Stimulated activated naive CD8-positive, alpha-beta T cell treated with anti-CD3 and anti-CD28 coated beads, Interleukin-15, amount 100 ng/mL, for 72 hours (primary cell): ENCODE results near the gene RNF32.

Experiments
- ATAC-seq: fragments of 150-1000 bp; cut with Tn5 transposase; 2 replicates; pipeline ENCODE4 v1.10.0; 2021; ENCODE audit warnings: mild to moderate bottlenecking, moderate library complexity
- DNase-seq, 2 donors: peaks; one replicate each; pipeline ENCODE4 v3.0.0; 2021 to 2022
- H3K27ac Mint-ChIP-seq, 2 donors: one replicate each; pipeline ENCODE4 v1.8.0; 2022; ENCODE audit warnings: mild to moderate bottlenecking in 2 of 2, mixed read lengths in 2 of 2, moderate library complexity in 2 of 2
- H3K27me3 Mint-ChIP-seq: one replicate; pipeline ENCODE4 v1.8.0; 2022; ENCODE audit warnings: mixed read lengths
- H3K4me1 Mint-ChIP-seq: one replicate; pipeline ENCODE4 v1.8.0; 2022; ENCODE audit warnings: mild to moderate bottlenecking, mixed read lengths
- H3K4me3 Mint-ChIP-seq, 2 donors: one replicate each; pipeline ENCODE4 v1.8.0; 2022; ENCODE audit warnings: mild to moderate bottlenecking in 2 of 2, mixed read lengths in 2 of 2, moderate library complexity in 1 of 2
- H3K9me3 Mint-ChIP-seq, 2 donors: one replicate each; pipeline ENCODE4 v1.8.0; 2022; ENCODE audit warnings: mixed read lengths in 2 of 2

The RNF32 gene

DNA sequence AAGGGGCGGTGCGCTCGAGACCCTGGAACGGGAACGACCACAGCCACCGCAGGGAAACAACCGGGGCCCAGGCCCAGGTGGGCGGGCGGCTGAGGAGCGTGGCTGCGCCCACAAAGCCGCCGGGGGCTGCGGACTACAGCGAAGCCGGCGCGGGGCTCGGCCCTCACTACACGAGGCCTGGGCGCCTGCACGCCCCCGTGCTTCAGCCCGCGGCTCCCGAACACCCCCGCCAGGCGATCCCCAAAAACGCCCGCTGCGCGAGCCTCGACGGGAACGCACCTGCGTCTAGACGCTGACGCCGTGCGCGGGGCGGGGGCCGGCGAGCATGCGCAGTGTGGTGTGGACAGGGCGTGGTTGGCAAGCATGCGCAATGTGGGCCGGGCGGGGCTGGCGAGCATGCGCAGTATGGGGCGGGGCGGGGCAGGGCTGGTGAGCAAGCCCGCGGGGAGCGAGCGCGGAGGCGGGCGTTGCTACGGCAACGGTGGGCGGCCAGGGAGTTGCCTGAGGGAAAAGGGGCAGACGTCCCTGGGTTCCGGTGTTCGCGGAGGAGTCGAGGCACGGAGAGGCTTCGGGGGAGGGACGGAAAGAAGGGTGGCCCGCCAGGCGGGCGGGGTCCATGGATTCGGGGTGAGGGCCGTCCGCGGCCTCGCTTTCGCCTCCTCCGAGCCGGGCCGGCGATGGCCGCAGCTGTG lies at the start of gene RNF32:
RNF32 (plus strand) TSS at position 518 of the 692 bp plus-strand sequence. CDS start 3,104 bp downstream, outside the sequence.
- Mint-ChIP-seq H3K27me3 (peaks cover 34% of the 10 kb centered on the region), H3K9me3 (peaks cover 7 to 15% of the 10 kb centered on the region in 2 donors), H3K4me3 (peak within 1 kb of the TSS; percentile 87 to 93), H3K4me1 (peaks cover 18% of the 10 kb centered on the region), H3K27ac (peak within 1 kb of the TSS; percentile 85 to 89)
- peak; percentile 97 to 98 for DNase-seq
- peak; percentile 89 for ATAC-seq

DNA sequence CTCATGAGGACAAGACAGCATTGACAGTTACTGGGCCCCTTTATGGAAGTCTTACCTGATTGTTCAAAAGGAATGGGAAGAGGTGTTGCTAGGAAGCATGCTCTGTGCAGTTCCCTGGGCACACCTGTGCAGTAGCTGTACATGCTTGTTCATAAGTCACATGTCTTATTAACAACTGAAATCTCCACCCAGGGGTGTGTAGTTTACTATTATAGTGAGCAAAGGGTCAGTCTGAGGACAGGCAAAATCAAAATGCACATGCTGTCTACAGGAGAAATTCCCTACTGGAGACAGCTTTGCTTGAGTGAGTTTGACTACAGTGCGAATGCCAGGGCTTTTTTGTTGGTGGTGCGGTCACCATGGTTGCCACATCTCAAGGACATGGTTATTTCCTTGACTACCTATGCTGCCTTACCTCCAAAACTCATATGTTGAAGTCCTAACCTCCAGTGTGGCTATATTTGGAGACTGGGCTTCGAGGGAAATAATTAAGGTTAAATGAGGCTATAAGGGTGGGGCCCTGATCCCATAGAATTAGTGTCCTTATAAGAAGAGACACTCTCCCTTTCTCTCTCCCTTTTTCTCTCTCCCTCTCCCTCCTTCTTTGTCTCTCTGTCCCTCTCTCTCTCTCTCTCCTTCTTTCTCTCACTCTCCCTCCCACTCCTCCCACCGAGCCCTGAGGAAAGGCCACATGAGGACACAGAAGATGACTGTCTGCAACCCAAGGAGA lies 48.3 kb upstream of the RNF32 start:
- no peak for ATAC-seq
- Mint-ChIP-seq H3K4me3 (no peak overlapping the region), H3K27ac (no peak overlapping the region), H3K4me1 (no peaks in the 10 kb centered on the region), H3K9me3 (peaks cover 12 to 16% of the 10 kb centered on the region in 2 donors), H3K27me3 (peaks cover 7% of the 10 kb centered on the region)
- no peak for DNase-seq

DNA sequence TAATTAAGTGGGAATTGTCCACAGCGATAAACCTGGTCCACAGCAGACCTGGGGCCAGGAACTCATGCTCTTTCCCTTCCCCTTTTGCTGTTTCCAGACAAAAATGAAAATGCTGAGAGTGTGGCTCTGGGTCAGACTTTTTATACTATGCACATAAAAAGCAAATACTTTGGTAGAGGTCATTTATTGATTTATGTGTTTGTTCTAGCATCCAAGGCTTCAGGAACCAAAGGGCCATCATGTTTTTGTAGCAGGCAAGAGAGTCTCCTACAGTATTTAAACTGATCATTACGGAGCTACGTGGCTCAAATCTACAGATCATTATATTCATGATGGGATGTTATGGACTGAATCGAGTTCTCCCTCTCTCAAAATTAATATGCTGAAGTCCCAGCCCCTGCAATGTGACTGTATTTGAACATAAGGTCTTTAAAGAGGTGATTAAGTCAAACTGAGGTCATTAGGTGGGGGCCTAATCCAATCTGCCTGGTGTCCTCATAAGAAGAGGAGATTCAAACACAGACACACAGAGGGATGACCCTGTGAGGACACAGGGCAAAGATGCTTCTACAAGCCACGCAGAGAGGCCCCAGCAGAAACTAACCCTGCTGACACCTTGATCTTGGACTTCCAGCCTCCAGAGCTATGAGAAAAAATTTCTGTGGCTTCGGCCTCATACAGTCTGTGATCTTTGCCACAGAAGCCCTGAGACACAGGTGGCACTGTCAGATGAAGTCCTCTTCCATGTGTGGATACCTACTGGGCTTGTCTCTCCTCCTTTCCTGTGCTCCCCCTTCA lies 46.1 kb upstream of the RNF32 start:
- Mint-ChIP-seq H3K4me1 (no peaks in the 10 kb centered on the region), H3K4me3 (no peak overlapping the region), H3K27me3 (peaks cover 7% of the 10 kb centered on the region), H3K27ac (no peak overlapping the region), H3K9me3 (peaks cover 11 to 14% of the 10 kb centered on the region in 2 donors)
- no peak for ATAC-seq
- DNase-seq, result no peak

DNA sequence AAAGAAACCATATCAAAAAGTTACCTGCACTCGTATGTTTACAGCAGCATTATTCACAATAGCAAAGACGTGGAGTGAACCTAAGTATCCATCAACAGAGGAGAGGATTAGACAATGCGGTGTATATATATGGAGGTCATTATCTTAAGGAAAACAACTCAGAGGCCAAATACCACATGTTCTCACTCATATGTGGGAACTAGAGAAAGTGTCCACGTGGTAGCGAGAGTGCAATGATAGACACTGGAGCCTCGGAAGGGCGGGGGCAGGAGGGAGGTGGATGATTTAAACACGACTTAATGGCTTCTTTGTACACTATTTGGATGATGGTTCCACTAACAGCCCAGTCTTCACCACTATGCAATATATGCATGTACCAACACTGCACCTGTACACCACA lies 40.1 kb upstream of the RNF32 start:
- Mint-ChIP-seq H3K4me1 (no peaks in the 10 kb centered on the region), H3K4me3 (no peak overlapping the region), H3K9me3 (no peaks in the 10 kb centered on the region), H3K27ac (no peak overlapping the region), H3K27me3 (peaks cover 27% of the 10 kb centered on the region)
- ATAC-seq (no peak), DNase-seq (no peak)

DNA sequence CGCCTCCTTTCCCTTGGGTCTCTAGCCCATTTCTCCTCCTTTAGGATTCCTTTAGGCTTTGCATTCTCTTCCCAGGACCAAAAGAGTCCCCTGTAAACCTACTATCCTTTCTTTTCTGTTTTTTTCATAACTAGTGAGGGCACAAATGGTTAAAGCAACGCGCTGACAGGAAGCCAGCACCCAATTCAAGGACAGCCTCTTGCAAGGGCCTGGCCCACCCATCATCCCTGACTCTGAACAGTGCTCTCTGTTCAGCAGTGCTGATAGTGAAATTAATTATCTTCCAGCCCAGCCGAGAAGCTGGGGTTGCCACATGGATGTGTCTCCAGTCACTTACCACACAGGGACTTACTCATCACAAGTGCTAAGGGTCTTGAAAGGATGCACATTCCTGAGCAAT lies 38.3 kb upstream of the RNF32 start:
- DNase-seq (no peak), ATAC-seq (no peak)
- no peaks in the 10 kb centered on the region for H3K4me1 Mint-ChIP-seq
- H3K4me3 Mint-ChIP-seq, result no peak overlapping the region
- H3K9me3 Mint-ChIP-seq, result no peaks in the 10 kb centered on the region
- H3K27ac Mint-ChIP-seq, result peak overlapping the region in 1 of 2 donors; percentile 5
- peaks cover 32% of the 10 kb centered on the region for H3K27me3 Mint-ChIP-seq

DNA sequence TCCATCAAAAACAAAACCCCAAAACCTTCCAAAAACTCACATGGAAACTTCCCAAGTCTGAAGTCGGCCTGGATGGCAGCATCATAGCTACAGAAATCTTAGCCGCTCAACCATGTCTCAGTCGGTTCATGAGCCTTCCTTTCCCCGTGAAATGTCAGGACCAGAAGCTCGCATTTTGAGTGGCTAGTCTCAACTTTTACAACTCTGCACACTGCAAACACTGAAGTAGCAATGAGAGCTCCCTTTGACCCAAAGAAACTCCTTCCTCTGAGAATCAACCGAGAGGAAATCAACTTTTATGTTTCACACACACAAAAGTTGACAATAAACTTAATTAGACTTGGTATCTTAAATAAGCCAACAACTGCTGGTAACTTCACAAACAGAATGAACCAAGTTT lies 37.6 kb upstream of the RNF32 start:
- ATAC-seq (no peak), DNase-seq (no peak)
- Mint-ChIP-seq H3K9me3 (no peaks in the 10 kb centered on the region), H3K27me3 (peaks cover 39% of the 10 kb centered on the region), H3K4me3 (no peak overlapping the region), H3K27ac (no peak overlapping the region), H3K4me1 (peaks cover 2% of the 10 kb centered on the region)

DNA sequence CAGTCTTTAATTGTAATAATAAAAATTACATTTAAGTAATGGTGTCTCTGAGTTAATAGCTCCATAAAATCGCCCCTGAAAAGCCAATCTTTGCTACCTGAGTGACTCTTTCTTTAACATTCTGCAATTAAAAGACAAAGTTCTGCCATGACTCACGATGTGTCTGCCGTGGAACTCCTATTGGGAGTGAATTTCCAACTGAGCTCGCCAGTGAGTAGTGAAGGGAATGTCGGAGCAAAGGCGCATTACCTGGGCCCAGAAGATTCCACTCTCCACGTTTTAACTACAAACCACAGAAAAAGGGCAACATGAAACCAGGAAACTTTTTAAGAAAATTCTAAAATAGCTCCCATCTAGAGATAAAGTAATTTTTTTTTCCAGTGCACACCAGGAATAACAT lies 36.9 kb upstream of the RNF32 start:
- Mint-ChIP-seq H3K4me3 (no peak overlapping the region), H3K27ac (no peak overlapping the region), H3K27me3 (peaks cover 45% of the 10 kb centered on the region), H3K4me1 (peaks cover 8% of the 10 kb centered on the region), H3K9me3 (no peaks in the 10 kb centered on the region)
- ATAC-seq (no peak), DNase-seq (no peak)

DNA sequence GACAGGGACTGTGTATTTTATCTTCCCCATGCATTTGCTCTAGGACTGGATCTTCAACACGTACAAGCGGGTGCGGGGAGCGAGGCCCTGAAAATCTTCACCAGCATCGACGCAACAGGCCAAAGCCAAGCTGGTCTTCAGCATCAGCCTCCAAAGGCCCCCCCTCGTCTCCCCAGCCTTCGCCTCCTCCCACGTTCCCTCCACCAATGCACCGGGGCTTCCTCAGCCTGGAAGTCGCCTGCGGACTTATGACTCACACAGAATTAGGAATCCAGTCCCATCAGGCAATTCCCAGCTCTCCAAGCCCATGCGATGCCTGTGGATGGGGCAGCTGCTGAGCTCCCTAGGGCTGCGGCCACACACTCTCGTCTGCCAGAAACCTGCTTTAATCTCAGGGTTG lies 36.3 kb upstream of the RNF32 start:
- DNase-seq, result no peak
- H3K9me3 Mint-ChIP-seq, result no peaks in the 10 kb centered on the region
- H3K27ac Mint-ChIP-seq, result no peak overlapping the region
- no peak overlapping the region for H3K4me3 Mint-ChIP-seq
- ATAC-seq, result no peak
- H3K4me1 Mint-ChIP-seq, result peaks cover 11% of the 10 kb centered on the region
- H3K27me3 Mint-ChIP-seq, result peaks cover 52% of the 10 kb centered on the region

DNA sequence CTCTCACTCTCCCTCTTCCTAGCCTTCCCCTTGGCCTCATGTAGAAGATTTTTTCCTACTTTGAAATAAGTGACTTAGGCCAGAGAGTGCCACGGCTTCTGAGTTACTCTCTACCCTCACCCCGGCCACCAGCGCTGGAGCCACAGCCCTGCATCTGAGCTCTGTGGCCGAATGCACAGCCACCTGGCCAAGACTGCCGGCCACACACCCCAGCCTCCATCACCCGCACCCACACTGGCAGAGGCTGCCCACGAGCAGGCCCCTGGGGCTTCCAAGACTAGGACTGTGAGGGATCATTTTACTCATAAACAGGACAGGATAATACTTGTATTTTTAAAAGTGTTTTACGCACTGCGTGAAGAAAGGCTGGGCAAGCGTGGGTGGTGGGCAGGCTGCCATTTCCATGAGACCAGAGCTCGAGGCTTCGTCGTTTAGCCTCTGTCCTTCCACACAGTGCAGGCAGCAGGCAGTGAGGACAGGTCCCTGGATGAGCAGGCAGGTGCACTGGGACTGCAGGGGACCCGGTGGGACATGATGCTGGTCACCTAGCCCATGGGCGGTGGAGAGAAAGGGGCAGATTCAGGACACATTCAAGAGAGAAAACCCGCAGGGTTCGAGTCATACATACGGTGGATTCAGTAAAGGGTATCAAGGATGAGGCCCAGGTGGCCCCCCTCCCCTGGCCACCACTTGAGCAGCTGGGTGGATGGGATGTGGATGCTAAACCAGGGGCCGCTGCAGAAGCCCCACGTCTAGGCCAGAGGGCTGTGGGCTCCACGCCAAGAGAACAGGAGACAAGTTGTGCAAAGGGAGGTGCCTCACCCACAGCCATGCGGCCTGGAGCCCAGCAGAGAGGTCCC lies 35.5 kb upstream of the RNF32 start:
- H3K4me3 Mint-ChIP-seq, result no peak overlapping the region
- no peaks in the 10 kb centered on the region for H3K9me3 Mint-ChIP-seq
- H3K27me3 Mint-ChIP-seq, result peaks cover 60% of the 10 kb centered on the region
- no peak overlapping the region for H3K27ac Mint-ChIP-seq
- H3K4me1 Mint-ChIP-seq, result peaks cover 11% of the 10 kb centered on the region
- ATAC-seq (no peak), DNase-seq (no peak)

DNA sequence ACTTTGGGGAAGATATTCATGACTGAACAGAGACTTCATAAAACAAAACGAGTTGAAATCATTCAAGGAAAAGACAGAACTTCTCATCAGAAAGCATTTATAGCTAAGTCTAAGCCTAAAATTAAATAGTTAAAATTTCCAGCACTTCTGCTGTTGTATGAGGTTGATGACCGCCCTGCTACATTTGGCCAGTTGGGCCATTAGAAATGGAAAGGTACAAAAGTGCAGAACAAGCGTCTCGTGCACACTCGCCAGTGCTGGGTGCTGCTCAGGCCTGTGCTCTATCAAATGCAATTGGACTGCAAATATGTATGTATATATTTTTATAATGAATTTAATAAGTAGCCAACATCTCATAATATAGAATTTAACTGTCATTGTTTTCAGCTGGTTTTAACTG lies 34.4 kb upstream of the RNF32 start:
- Mint-ChIP-seq H3K27me3 (peaks cover 70% of the 10 kb centered on the region), H3K4me1 (peaks cover 11% of the 10 kb centered on the region), H3K9me3 (no peaks in the 10 kb centered on the region), H3K4me3 (no peak overlapping the region), H3K27ac (no peak overlapping the region)
- no peak for ATAC-seq
- no peak for DNase-seq

DNA sequence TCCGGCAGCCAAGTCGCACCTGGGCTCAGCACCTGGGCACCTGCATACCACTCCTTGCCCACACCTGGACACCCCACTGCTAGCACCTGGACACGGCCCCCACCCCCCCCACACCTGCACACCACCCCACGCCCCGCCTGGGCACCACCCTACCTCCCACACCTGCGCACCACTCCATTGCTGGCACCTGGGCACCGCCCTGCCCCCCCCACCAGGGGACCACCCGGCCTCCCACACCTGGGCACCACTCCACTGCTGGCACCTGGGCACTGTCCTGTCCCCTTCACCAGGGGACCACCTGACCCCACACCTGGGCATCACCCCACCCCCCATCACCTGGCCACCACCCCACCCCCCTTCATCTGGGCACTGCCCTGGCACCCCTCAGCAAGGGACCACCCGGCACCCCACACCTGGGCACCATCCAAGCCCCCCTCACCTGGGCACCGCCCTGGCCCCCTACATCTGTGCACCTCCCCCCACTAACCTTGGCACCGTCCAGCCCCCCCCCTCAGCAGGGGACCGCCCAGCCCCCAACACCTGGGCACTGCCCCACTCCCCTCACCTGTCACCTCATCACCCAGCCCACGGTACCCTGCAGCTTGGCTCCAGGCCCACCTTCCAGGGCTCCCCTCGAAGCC lies 33.8 kb upstream of the RNF32 start:
- peaks cover 77% of the 10 kb centered on the region for H3K27me3 Mint-ChIP-seq
- no peak overlapping the region for H3K27ac Mint-ChIP-seq
- H3K4me1 Mint-ChIP-seq, result peaks cover 17% of the 10 kb centered on the region
- no peak for DNase-seq
- H3K9me3 Mint-ChIP-seq, result no peaks in the 10 kb centered on the region
- peak; percentile 71 for ATAC-seq
- H3K4me3 Mint-ChIP-seq, result peak overlapping the region in 1 of 2 donors; percentile 51

DNA sequence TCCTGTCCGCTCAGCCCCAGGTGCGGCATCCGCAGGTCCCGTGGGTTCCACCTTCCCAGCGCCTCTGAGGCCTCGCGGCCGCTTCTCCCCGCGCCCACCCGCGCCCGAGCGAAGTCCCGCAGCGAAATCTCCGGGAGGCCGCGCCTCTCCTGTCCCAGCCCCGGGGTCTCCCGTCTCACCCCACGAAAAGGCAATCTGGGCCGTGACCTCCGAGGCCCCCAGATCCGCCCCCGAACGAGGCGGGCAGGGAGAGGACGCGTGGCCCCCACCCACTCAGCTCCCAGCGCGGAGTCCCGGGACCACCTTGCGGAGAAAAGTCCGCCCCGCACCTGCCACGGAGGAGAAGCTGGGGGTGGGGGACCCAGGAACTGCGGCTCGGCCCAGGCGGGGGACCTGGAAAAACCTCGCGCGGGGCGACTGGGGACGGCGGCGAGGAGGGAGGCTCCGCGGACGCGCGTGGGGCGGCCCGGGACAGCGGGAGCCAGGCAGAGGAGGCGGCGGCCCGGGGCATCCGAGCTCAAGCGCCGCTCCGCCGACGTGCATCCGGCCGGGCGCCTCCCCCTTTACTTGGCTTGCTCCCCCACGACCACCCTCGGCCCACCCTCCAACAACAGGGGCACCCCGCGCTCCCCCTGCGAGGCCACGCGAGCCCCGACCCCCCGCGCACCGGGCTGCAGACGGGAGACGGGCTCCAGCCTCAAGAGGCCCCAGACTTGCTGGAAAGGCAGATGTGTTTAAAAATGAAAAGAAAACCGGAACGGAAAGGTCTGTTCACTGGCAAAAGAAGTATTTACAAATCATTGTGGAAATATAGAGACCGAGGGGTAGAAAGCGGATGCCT lies 33.0 kb upstream of the RNF32 start:
- Mint-ChIP-seq H3K9me3 (no peaks in the 10 kb centered on the region), H3K4me3 (peak overlapping the region; percentile 57 to 81), H3K27ac (no peak overlapping the region), H3K4me1 (peaks cover 24% of the 10 kb centered on the region), H3K27me3 (peaks cover 76% of the 10 kb centered on the region)
- ATAC-seq (peak; percentile 39), DNase-seq (no peak)

DNA sequence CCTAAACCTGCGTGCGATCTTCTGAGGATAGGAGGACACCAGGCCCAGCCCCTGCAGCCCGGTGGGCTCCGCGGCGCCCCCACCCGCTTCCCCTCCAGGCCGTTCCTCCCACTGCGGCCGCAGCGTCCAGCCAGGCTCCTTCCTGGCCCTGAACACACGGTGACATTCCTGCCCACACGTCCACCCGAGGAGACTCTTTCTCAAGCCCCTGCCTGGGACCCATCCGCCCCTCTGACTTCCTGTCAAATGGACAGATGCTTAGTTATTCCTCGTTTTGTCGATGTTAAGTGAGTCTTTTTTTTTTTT lies 32.4 kb upstream of the RNF32 start:
- no peak for DNase-seq
- Mint-ChIP-seq H3K4me1 (peaks cover 30% of the 10 kb centered on the region), H3K4me3 (peak overlapping the region; percentile 57 to 81), H3K27ac (no peak overlapping the region), H3K9me3 (no peaks in the 10 kb centered on the region), H3K27me3 (peaks cover 76% of the 10 kb centered on the region)
- no peak for ATAC-seq
